IPS DF 6.9 (cell line): ENCODE data around the gene RGS6.

Source experiments
- DNase-seq: peaks from one replicate; pipeline ENCODE4 v3.0.0-alpha.2; 2013; ENCODE audit warnings: low read depth, low spot score
- H3K27ac ChIP-seq: one replicate; pipeline ENCODE4 v1.5.1; 2013; ENCODE audit warnings: low read length, control low read depth
- H3K27me3 ChIP-seq: 2 replicates; pipeline ENCODE4 v1.6.1; 2013; ENCODE audit warnings: mild to moderate bottlenecking, low read length; ENCODE audit not compliant: control insufficient read depth, insufficient read depth
- H3K36me3 ChIP-seq: 2 replicates; pipeline ENCODE4 v1.6.1; 2013; ENCODE audit warnings: low read length; ENCODE audit not compliant: control insufficient read depth, insufficient read depth
- H3K4me1 ChIP-seq: 2 replicates; pipeline ENCODE4 v1.6.1; 2013; ENCODE audit warnings: low read length; ENCODE audit not compliant: control insufficient read depth, insufficient read depth
- H3K4me3 ChIP-seq: 2 replicates; pipeline ENCODE4 v1.5.1; 2013; ENCODE audit warnings: mild to moderate bottlenecking, low read length
- H3K9me3 ChIP-seq: 2 replicates; pipeline ENCODE4 v1.6.1; 2013; ENCODE audit warnings: low read length, inconsistent platforms; ENCODE audit not compliant: control insufficient read depth, insufficient read depth
- WGBS: extraction: QIAGEN DNeasy Blood & Tissue Kit; methylation state at CpG from one replicate; pipeline ENCODE4 v1.1.7; 2013; ENCODE audit warnings: mixed read lengths, missing lambda C conversion rate; ENCODE audit not compliant: insufficient read length, insufficient coverage; 5-methylcytosine and 5-hydroxymethylcytosine counted together

The RGS6 gene

GRCh38 chr14:72608391-72609204 is 676.4 kb downstream of the RGS6 start:
- H3K4me1 ChIP-seq, result no peaks in the 10 kb centered on the region

DNA sequence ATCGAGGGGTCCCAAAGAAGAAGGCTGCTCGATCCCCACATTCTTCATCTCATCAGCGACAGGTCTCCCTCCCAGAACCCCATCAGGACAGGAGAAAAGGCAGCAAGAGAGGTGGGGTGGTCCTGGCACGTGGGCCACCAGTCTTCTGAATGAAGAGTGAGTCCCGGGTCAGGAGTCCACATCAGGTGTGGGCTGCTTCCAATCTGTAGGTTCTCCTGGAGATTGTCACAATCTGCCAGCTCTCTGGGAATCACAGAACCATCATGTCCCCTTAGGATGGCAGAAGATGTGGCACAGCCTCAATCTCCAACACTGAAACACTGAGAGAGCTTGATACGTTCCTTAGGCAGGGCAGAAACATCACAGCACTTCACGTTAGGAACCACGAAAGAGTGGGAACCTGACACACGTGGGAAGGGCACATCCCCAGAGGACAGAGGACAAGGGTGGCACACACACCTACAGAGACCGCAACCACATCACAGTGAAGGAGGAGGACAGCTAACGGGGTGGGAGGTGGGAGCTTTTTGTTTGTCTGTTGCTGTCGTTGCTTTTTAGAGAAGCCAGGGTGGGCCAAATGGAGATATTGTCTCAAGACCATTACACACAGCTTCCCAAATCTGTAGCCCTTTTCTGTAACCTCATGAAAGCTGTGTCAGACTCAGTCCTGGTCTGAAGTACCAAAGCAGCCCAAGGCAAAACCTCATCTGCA is 677.1 kb downstream of the RGS6 start:
- DNase-seq, result no peak
- Histone ChIP-seq H3K27me3 (no peaks in the 10 kb centered on the region), H3K4me3 (no peak overlapping the region), H3K9me3 (no peaks in the 10 kb centered on the region), H3K36me3 (no peaks in the 10 kb centered on the region), H3K4me1 (no peaks in the 10 kb centered on the region), H3K27ac (no peak overlapping the region)
- no CpG with 5 or more reads among the region's 12 CpGs for WGBS

More at GRCh38 chr14:72608391-72609204, 676.4 kb downstream of the RGS6 start:
- H3K27ac ChIP-seq, result no peak overlapping the region
- H3K27me3 ChIP-seq, result no peaks in the 10 kb centered on the region
- H3K36me3 ChIP-seq, result no peaks in the 10 kb centered on the region
- H3K4me3 ChIP-seq, result no peak overlapping the region
- WGBS, result no CpG with 5 or more reads among the region's 8 CpGs
- H3K9me3 ChIP-seq, result no peaks in the 10 kb centered on the region
- no peak for DNase-seq

GRCh38 chr14:72610096-72610830 is 678.0 kb downstream of the RGS6 start:
- H3K9me3 ChIP-seq, result no peaks in the 10 kb centered on the region
- H3K27ac ChIP-seq, result no peak overlapping the region
- no peak overlapping the region for H3K4me3 ChIP-seq
- no peaks in the 10 kb centered on the region for H3K36me3 ChIP-seq
- no peaks in the 10 kb centered on the region for H3K27me3 ChIP-seq
- H3K4me1 ChIP-seq, result no peaks in the 10 kb centered on the region
- no CpG with 5 or more reads among the region's 12 CpGs for WGBS
- no peak for DNase-seq

GRCh38 chr14:72610831-72611200 is 678.6 kb downstream of the RGS6 start:
- no peak overlapping the region for H3K4me3 ChIP-seq
- H3K27me3 ChIP-seq, result no peaks in the 10 kb centered on the region
- H3K36me3 ChIP-seq, result no peaks in the 10 kb centered on the region
- no peak overlapping the region for H3K27ac ChIP-seq
- H3K9me3 ChIP-seq, result no peaks in the 10 kb centered on the region
- no peaks in the 10 kb centered on the region; the same call in 1 of the 2 replicates for H3K4me1 ChIP-seq
- no CpG with 5 or more reads among the region's 2 CpGs for WGBS
- no peak for DNase-seq

DNA sequence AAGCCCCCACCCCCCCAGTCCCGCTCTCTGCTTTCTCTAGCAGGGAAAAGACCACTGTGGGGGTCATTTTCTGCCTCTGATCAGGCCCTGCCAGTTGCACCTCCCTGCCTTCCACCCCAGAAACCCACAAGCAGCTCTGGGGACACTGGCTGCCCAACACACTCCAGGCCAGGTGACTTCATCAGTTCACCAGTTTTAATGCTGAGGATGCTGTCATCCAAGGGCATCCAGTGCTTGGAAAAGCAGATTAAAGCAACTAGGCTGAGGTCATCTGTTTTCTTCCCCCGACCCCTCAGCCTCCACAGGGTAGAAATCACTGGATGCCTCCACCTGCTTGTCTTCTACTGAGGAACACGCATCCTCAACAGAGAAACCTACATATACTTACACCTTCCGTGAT is 679.3 kb downstream of the RGS6 start:
- no peaks in the 10 kb centered on the region for H3K9me3 ChIP-seq
- no peaks in the 10 kb centered on the region for H3K27me3 ChIP-seq
- no peak for DNase-seq
- no CpG with 5 or more reads among the region's 4 CpGs for WGBS
- no peak overlapping the region for H3K4me3 ChIP-seq
- H3K27ac ChIP-seq, result no peak overlapping the region
- no peaks in the 10 kb centered on the region for H3K36me3 ChIP-seq
- H3K4me1 ChIP-seq, result no peaks in the 10 kb centered on the region; the same call in 1 of the 2 replicates

GRCh38 chr14:72612041-72612440 is 679.8 kb downstream of the RGS6 start:
- Histone ChIP-seq H3K4me3 (no peak overlapping the region), H3K4me1 (no peaks in the 10 kb centered on the region; the same call in 1 of the 2 replicates), H3K36me3 (no peaks in the 10 kb centered on the region), H3K9me3 (no peaks in the 10 kb centered on the region), H3K27ac (no peak overlapping the region), H3K27me3 (no peaks in the 10 kb centered on the region)
- no CpG with 5 or more reads among the region's 4 CpGs for WGBS
- DNase-seq, result no peak

- Histone ChIP-seq H3K36me3 (no peaks in the 10 kb centered on the region), H3K27ac (no peak overlapping the region), H3K4me3 (no peak overlapping the region), H3K9me3 (no peaks in the 10 kb centered on the region), H3K4me1 (peaks cover 3% of the 10 kb centered on the region), H3K27me3 (no peaks in the 10 kb centered on the region)
- DNase-seq, result no peak
- WGBS, result no CpG with 5 or more reads among the region's 13 CpGs
Measured at GRCh38 chr14:72613231-72613974, 681.2 kb downstream of the RGS6 start.

DNA sequence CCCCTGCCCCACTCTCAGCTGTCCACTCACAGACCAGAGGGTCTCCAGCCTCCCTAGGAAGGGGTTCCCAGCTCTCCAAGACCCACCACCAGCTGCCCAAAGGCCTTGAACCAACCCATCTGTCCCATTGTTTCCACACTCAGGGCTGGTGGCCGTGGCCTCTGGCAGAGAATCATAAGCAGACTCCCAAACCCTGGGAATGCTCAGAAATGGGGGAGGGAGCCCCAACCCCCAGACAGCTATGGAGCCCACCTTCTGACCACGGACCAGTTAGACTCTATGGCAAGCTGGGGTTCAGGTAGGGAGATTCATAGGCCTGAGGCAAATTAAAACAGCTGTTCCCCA is 681.7 kb downstream of the RGS6 start:
- H3K4me1 ChIP-seq, result peaks cover 3% of the 10 kb centered on the region
- no peak for DNase-seq
- no peak overlapping the region for H3K27ac ChIP-seq
- WGBS, result no CpG with 5 or more reads among the region's 2 CpGs
- no peaks in the 10 kb centered on the region for H3K9me3 ChIP-seq
- no peaks in the 10 kb centered on the region for H3K27me3 ChIP-seq
- no peaks in the 10 kb centered on the region for H3K36me3 ChIP-seq
- H3K4me3 ChIP-seq, result no peak overlapping the region

- Histone ChIP-seq H3K4me1 (peaks cover 3% of the 10 kb centered on the region), H3K27ac (no peak overlapping the region), H3K36me3 (no peaks in the 10 kb centered on the region), H3K27me3 (no peaks in the 10 kb centered on the region), H3K9me3 (no peaks in the 10 kb centered on the region), H3K4me3 (no peak overlapping the region)
- WGBS, result no CpG with 5 or more reads among the region's 3 CpGs
- DNase-seq, result no peak
Measured at GRCh38 chr14:72614365-72614764, 682.1 kb downstream of the RGS6 start.

GRCh38 chr14:72614891-72615415 is 682.7 kb downstream of the RGS6 start:
- no peak for DNase-seq
- Histone ChIP-seq H3K9me3 (no peaks in the 10 kb centered on the region), H3K27me3 (no peaks in the 10 kb centered on the region), H3K36me3 (no peaks in the 10 kb centered on the region), H3K27ac (no peak overlapping the region), H3K4me1 (peaks cover 3% of the 10 kb centered on the region), H3K4me3 (no peak overlapping the region)
- no CpG with 5 or more reads among the region's 11 CpGs for WGBS
